OCI-LY7 (cell line): ENCODE results near the gene NUTF2.

Experiments
- EZH2phosphoT487 ChIP-seq: fragments of 200-600 bp; sonication (generic); IDR thresholded peaks from 2 replicates; pipeline ENCODE4 v1.6.1; 2018; ENCODE audit warnings: low read depth, borderline replicate concordance, mild to moderate bottlenecking, mixed run types, antibody characterized with exemption, low read length, moderate library complexity, mixed read lengths
- TF ChIP-seq, protein P1 (sequence below): fragments of 200-600 bp; sonication (generic); conservative IDR thresholded peaks from 2 replicates; pipeline ENCODE4 v1.5.1; 2014; ENCODE audit warnings: mild to moderate bottlenecking, antibody characterized with exemption, low read length, moderate library complexity, mixed read lengths

DNA sequence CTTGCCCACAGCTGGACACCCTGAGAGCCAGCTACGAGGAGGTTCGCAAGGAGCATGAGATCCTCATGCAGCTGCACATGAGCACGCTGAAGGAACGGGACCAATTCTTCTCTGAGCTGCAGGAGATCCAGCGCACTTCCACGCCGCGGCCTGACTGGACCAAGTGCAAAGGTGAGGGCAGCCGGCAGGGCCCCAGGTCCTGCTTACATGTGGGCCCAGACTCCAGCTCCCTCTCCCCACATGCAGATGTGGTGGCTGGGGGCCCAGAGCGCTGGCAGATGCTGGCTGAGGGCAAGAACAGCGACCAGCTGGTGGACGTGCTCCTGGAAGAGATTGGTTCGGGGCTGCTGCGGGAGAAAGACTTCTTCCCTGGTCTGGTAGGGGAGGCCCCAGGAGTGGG is 20.8 kb upstream of the NUTF2 start:
- TF ChIP-seq, protein P1, sequence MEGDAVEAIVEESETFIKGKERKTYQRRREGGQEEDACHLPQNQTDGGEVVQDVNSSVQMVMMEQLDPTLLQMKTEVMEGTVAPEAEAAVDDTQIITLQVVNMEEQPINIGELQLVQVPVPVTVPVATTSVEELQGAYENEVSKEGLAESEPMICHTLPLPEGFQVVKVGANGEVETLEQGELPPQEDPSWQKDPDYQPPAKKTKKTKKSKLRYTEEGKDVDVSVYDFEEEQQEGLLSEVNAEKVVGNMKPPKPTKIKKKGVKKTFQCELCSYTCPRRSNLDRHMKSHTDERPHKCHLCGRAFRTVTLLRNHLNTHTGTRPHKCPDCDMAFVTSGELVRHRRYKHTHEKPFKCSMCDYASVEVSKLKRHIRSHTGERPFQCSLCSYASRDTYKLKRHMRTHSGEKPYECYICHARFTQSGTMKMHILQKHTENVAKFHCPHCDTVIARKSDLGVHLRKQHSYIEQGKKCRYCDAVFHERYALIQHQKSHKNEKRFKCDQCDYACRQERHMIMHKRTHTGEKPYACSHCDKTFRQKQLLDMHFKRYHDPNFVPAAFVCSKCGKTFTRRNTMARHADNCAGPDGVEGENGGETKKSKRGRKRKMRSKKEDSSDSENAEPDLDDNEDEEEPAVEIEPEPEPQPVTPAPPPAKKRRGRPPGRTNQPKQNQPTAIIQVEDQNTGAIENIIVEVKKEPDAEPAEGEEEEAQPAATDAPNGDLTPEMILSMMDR = no peak
- no peak for TF ChIP-seq EZH2phosphoT487
